ENCODE data around the gene NRG4. TPM values are rescaled to one million over a fixed set of nuclear protein-coding genes. Genes with fewer than 3 reads are reported as not detected.

The NRG4 gene
- total RNA-seq, 1 experiment from 2014 or later = 0.55 TPM

- H3K4me1 Mint-ChIP-seq = peaks cover 15% of the 10 kb centered on the region
- ATAC-seq = no peak
- no peak overlapping the region for H3K27ac Mint-ChIP-seq
- POLR2A ChIA-PET = no interaction called here
- no peaks in the 10 kb centered on the region for H3K36me3 Mint-ChIP-seq
- TF ChIP-seq TEAD4 (CRISPR knock-in tag; IDR thresholded peaks at IDR 0.05) (no peak), ETV6 (CRISPR knock-in tag; IDR thresholded peaks at IDR 0.05) (no peak), PREB (CRISPR knock-in tag; IDR thresholded peaks at IDR 0.05; ENCODE audit: borderline replicate concordance) (no peak), ATF3 (CRISPR knock-in tag; conservative IDR thresholded peaks at IDR 0.05) (no peak), ZNF416 (CRISPR knock-in tag; IDR thresholded peaks at IDR 0.05) (no peak), GRHL2 (CRISPR knock-in tag; IDR thresholded peaks at IDR 0.05; ENCODE audit: insufficient replicate concordance, severe bottlenecking) (no peak), ZMAT4 (CRISPR knock-in tag; IDR thresholded peaks at IDR 0.05) (no peak), ATF2 (CRISPR knock-in tag; IDR thresholded peaks at IDR 0.05; ENCODE audit: borderline replicate concordance, low read depth) (no peak), ZNF396 (CRISPR knock-in tag; IDR thresholded peaks at IDR 0.05; ENCODE audit: borderline replicate concordance) (no peak), ZNF423 (CRISPR knock-in tag; IDR thresholded peaks at IDR 0.05) (no peak), GABPB1 (CRISPR knock-in tag; IDR thresholded peaks at IDR 0.05) (no peak), ATF1 (CRISPR knock-in tag; IDR thresholded peaks at IDR 0.05) (no peak), NR2C2 (CRISPR knock-in tag; IDR thresholded peaks at IDR 0.05) (no peak), MLX (CRISPR knock-in tag; IDR thresholded peaks at IDR 0.05) (no peak), CTCF (IDR thresholded peaks at IDR 0.05) (no peak)
- TF ChIP-seq, protein P1, sequence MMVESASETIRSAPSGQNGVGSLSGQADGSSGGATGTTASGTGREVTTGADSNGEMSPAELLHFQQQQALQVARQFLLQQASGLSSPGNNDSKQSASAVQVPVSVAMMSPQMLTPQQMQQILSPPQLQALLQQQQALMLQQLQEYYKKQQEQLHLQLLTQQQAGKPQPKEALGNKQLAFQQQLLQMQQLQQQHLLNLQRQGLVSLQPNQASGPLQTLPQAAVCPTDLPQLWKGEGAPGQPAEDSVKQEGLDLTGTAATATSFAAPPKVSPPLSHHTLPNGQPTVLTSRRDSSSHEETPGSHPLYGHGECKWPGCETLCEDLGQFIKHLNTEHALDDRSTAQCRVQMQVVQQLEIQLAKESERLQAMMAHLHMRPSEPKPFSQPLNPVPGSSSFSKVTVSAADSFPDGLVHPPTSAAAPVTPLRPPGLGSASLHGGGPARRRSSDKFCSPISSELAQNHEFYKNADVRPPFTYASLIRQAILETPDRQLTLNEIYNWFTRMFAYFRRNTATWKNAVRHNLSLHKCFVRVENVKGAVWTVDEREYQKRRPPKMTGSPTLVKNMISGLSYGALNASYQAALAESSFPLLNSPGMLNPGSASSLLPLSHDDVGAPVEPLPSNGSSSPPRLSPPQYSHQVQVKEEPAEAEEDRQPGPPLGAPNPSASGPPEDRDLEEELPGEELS (CRISPR knock-in tag; IDR thresholded peaks at IDR 0.05) = no peak
- TF ChIP-seq, protein P2, sequence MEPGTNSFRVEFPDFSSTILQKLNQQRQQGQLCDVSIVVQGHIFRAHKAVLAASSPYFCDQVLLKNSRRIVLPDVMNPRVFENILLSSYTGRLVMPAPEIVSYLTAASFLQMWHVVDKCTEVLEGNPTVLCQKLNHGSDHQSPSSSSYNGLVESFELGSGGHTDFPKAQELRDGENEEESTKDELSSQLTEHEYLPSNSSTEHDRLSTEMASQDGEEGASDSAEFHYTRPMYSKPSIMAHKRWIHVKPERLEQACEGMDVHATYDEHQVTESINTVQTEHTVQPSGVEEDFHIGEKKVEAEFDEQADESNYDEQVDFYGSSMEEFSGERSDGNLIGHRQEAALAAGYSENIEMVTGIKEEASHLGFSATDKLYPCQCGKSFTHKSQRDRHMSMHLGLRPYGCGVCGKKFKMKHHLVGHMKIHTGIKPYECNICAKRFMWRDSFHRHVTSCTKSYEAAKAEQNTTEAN (CRISPR knock-in tag; IDR thresholded peaks at IDR 0.05) = no peak
- peaks cover 5% of the 10 kb centered on the region; the same call in 1 of the 2 replicates for H3K9me3 Mint-ChIP-seq
- no peak for DNase-seq (ENCODE audit: low spot score)
- CTCF ChIA-PET = interaction anchor here (1.6 to 2.2 kb wide), 2 partner anchors 105 to 106 kb away, joined by 5 to 6 read pairs; no protein-coding TSS in a partner anchor
- H3K27me3 Mint-ChIP-seq (ENCODE audit: low read depth) = no peaks in the 10 kb centered on the region
- H3K4me3 Mint-ChIP-seq = no peak overlapping the region
Measured at GRCh38 chr15:76033438-76033837, 21.2 kb upstream of the NRG4 start.
